Vagina (tissue), 2 donors: ENCODE results near the gene FHL2. TPM values are rescaled to one million over a fixed set of nuclear protein-coding genes. Genes with fewer than 3 reads are reported as not detected.

Experiments used
- DNase-seq, 2 donors: peaks; one replicate each; pipeline ENCODE4 v3.0.0-alpha.2; 2017; ENCODE audit errors: extremely low spot score in 2 of 2
- H3K27ac ChIP-seq: fragments of 200-600 bp; sonication (generic); one replicate; pipeline ENCODE4 v1.5.1; 2019
- H3K27me3 ChIP-seq: fragments of 200-600 bp; sonication (generic); one replicate; pipeline ENCODE4 v1.5.1; 2019
- H3K36me3 ChIP-seq, 2 donors: fragments of 200-600 bp; sonication (generic); one replicate each; pipeline ENCODE4 v1.5.1; 2017 to 2019
- H3K4me1 ChIP-seq: fragments of 200-600 bp; sonication (generic); one replicate; pipeline ENCODE4 v1.5.1; 2019
- H3K4me3 ChIP-seq, 2 donors: fragments of 200-600 bp; sonication (generic); 1 replicate in 1 of 2; 2 replicates in 1 of 2; pipeline ENCODE4 v1.5.1; 2016 to 2019
- H3K9me3 ChIP-seq: fragments of 200-600 bp; sonication (generic); one replicate; pipeline ENCODE4 v1.5.1; 2019
- POLR2A ChIP-seq, 2 donors: fragments of 450-650 bp; IDR thresholded peaks; one replicate each; pipeline ENCODE4 v1.6.1; 2017; ENCODE audit warnings: antibody characterized with exemption in 2 of 2, mild to moderate bottlenecking in 2 of 2, moderate library complexity in 2 of 2
- POLR2AphosphoS5 ChIP-seq, 2 donors: sonication (generic); formaldehyde crosslinking; IDR thresholded peaks; one replicate each; pipeline ENCODE4 v1.9.0; 2017; ENCODE audit warnings: antibody characterized with exemption in 2 of 2, mild to moderate bottlenecking in 2 of 2, low read depth in 1 of 2; ENCODE audit not compliant: insufficient read depth in 1 of 2
- intact Hi-C: fragments of 100-400 bp; cut with DNase I; formaldehyde crosslinking; loops from one replicate; pipeline ENCODE4 v1.15.1; 2023
- total RNA-seq: library from RNA; depleted of rRNA; stranded (reverse); fragments of >200 nt; gene quantifications from one replicate; pipeline ENCODE4 v1.2.3, GENCODE V29; 2016
- TF ChIP-seq, protein P1 (sequence below), 3 experiments: fragments of 450-650 bp in 2 of 3; fragments of 200-600 bp in 1 of 3; sonication (generic) in 1 of 3; IDR thresholded peaks; one replicate each; pipeline ENCODE4 v1.5.1; 2017 to 2019; ENCODE audit warnings: antibody characterized with exemption in 3 of 3, mild to moderate bottlenecking in 2 of 3, moderate library complexity in 2 of 3

FHL2 gene
- total RNA-seq, 1 donor from 2014 or later = 62.1 TPM

DNA sequence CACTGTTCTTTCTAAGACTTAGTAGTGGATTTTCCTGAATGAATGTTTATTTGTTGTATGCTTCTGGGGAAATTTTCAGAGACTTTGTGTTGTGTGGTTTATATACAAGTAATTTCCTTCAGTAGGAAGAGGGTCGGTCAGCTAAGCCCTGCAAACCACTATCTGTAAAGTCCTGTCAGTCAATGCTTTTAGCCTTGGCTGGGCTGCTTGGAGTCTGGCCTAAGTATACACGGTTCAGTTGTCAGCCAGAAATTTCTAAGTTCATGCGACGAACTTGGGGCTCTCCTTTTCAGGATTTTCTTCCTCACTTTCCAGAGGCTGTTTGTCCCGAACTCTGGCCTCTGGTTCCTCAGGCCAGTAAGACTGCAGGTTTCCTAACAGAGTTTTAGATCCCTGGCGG, 40.3 kb downstream of the FHL2 start:
- Histone ChIP-seq H3K27me3 (no peaks in the 10 kb centered on the region), H3K4me3 (no peak overlapping the region), H3K27ac (no peak overlapping the region), H3K36me3 (peaks cover 0 to 59% of the 10 kb centered on the region in 2 donors), H3K4me1 (no peaks in the 10 kb centered on the region), H3K9me3 (no peaks in the 10 kb centered on the region)
- TF ChIP-seq, protein P1, sequence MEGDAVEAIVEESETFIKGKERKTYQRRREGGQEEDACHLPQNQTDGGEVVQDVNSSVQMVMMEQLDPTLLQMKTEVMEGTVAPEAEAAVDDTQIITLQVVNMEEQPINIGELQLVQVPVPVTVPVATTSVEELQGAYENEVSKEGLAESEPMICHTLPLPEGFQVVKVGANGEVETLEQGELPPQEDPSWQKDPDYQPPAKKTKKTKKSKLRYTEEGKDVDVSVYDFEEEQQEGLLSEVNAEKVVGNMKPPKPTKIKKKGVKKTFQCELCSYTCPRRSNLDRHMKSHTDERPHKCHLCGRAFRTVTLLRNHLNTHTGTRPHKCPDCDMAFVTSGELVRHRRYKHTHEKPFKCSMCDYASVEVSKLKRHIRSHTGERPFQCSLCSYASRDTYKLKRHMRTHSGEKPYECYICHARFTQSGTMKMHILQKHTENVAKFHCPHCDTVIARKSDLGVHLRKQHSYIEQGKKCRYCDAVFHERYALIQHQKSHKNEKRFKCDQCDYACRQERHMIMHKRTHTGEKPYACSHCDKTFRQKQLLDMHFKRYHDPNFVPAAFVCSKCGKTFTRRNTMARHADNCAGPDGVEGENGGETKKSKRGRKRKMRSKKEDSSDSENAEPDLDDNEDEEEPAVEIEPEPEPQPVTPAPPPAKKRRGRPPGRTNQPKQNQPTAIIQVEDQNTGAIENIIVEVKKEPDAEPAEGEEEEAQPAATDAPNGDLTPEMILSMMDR (IDR thresholded peaks at IDR 0.05) = no peak
- TF ChIP-seq POLR2AphosphoS5 (IDR thresholded peaks at IDR 0.05; ENCODE audit: insufficient read depth in 1 of 2, low read depth in 1 of 2) (no peak), POLR2A (IDR thresholded peaks at IDR 0.05) (no peak)
- intact Hi-C loops = no loop called here
- no peak for DNase-seq

DNA sequence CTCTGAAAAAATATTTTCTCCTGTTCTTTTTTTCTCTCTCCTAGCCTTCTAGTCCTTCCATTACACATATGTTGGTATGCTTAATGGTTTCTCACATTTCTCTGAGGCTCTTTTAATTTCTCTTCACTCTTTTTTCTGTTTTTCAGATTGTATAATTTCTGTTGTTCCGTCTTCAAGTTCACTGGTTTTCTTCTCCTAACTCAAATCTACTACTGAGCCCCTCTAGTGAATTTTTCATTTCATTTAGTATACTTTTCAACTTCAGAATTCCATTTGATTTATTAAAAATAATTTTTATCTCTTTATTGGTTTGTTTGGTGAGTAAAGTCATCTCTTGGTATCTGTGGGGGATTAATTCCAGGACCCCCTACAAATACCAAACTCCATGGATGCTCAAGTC, 41.7 kb downstream of the FHL2 start:
- TF ChIP-seq POLR2A (IDR thresholded peaks at IDR 0.05) = no peak
- TF ChIP-seq, protein P1 (IDR thresholded peaks at IDR 0.05) = no peak
- TF ChIP-seq POLR2AphosphoS5 (IDR thresholded peaks at IDR 0.05; ENCODE audit: insufficient read depth in 1 of 2, low read depth in 1 of 2) = no peak
- H3K27ac ChIP-seq = no peak overlapping the region
- H3K4me3 ChIP-seq = no peak overlapping the region
- H3K4me1 ChIP-seq = no peaks in the 10 kb centered on the region
- peaks cover 0 to 61% of the 10 kb centered on the region in 2 donors for H3K36me3 ChIP-seq
- no peaks in the 10 kb centered on the region for H3K9me3 ChIP-seq
- H3K27me3 ChIP-seq = no peaks in the 10 kb centered on the region
- DNase-seq = no peak
- intact Hi-C loops = no loop called here

DNA sequence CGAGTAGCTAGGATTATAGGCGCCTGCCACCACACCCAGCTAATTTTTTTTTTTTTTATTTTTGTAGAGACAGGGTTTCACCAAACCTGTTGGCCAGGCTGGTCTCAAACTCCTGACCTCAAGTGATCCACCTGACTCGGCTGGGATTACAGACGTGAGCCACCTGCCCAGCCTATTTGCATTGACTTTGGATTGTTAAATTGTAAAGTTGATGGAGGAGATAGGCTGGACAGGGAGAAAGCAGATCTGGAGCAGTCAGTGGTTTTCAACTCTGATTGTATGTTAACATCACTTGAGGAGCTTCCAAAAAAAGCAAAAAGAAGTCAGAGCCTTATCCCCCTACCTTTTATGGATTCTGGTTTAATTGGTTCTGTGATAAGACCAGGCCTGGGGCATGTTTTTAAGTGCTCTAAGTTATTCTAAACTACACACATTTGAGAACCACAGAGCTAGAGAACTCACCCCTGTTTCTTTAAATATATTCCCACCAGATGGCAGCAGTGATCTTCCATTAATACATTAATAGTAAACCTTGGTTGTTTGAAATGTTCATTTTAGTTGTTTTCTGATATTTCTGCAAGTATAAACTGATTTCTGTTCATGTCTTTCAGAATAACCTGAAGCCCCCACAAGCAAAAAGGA, 54.0 kb downstream of the FHL2 start:
- H3K4me3 ChIP-seq = no peak overlapping the region
- H3K27me3 ChIP-seq = no peaks in the 10 kb centered on the region
- H3K4me1 ChIP-seq = peaks cover under 1% of the 10 kb centered on the region
- no peak overlapping the region for H3K27ac ChIP-seq
- TF ChIP-seq POLR2A (IDR thresholded peaks at IDR 0.05) (no peak), POLR2AphosphoS5 (IDR thresholded peaks at IDR 0.05; ENCODE audit: insufficient read depth in 1 of 2, low read depth in 1 of 2) (no peak)
- TF ChIP-seq, protein P1 (IDR thresholded peaks at IDR 0.05) = peak in 1 of 3 experiments; percentile 21
- peaks cover 6 to 72% of the 10 kb centered on the region in 2 donors for H3K36me3 ChIP-seq
- intact Hi-C loops = no loop called here
- no peak for DNase-seq
- H3K9me3 ChIP-seq = no peaks in the 10 kb centered on the region

- H3K36me3 ChIP-seq = peaks cover 0 to 34% of the 10 kb centered on the region in 2 donors
- intact Hi-C loops = no loop called here
- no peak overlapping the region for H3K4me3 ChIP-seq
- no peaks in the 10 kb centered on the region for H3K9me3 ChIP-seq
- peaks cover 27% of the 10 kb centered on the region for H3K4me1 ChIP-seq
- TF ChIP-seq, protein P1 (IDR thresholded peaks at IDR 0.05) = no peak
- TF ChIP-seq POLR2AphosphoS5 (IDR thresholded peaks at IDR 0.05; ENCODE audit: insufficient read depth in 1 of 2, low read depth in 1 of 2) = no peak
- no peak overlapping the region for H3K27ac ChIP-seq
- H3K27me3 ChIP-seq = no peaks in the 10 kb centered on the region
- no peak for DNase-seq
These were observed 59.4 kb downstream of the FHL2 start for GRCh38 chr2:105339414-105339813.

- TF ChIP-seq POLR2AphosphoS5 (IDR thresholded peaks at IDR 0.05; ENCODE audit: insufficient read depth in 1 of 2, low read depth in 1 of 2) = no peak
- TF ChIP-seq POLR2A (IDR thresholded peaks at IDR 0.05) = no peak
- TF ChIP-seq, protein P1 (IDR thresholded peaks at IDR 0.05) = no peak
- peaks cover 27% of the 10 kb centered on the region for H3K4me1 ChIP-seq
- no peak for DNase-seq
- intact Hi-C loops = no loop called here
- peak overlapping the region; percentile 91 for H3K27ac ChIP-seq
- no peaks in the 10 kb centered on the region for H3K9me3 ChIP-seq
- no peaks in the 10 kb centered on the region for H3K27me3 ChIP-seq
- H3K4me3 ChIP-seq = peak overlapping the region; percentile 81 to 84
- H3K36me3 ChIP-seq = peaks cover 0 to 22% of the 10 kb centered on the region in 2 donors
These were observed 60.8 kb downstream of the FHL2 start for GRCh38 chr2:105338020-105338385.
